RWPE1 (cell line): ENCODE measurements around the gene ANO6.

ENCODE experiments used
- CTCF ChIA-PET: fragments of 350-600 bp; sonication (Branson Sonifier 250); formaldehyde crosslinking; extraction: SDS; loops from one replicate; lab custom pipeline; 2021; lab: Yijun Ruan, JAX
- POLR2A ChIA-PET: fragments of 400-600 bp; formaldehyde crosslinking; extraction: SDS; loops from one replicate; lab custom pipeline; 2020; ENCODE audit warnings: antibody characterized with exemption; ENCODE audit not compliant: low non-redundant PET; lab: Yijun Ruan, JAX
- DNase-seq: peaks from one replicate; pipeline ENCODE4 v3.0.0; 2012; ENCODE audit warnings: low spot score
- H3K27ac ChIP-seq: fragments of 450-650 bp; 2 replicates; pipeline ENCODE4 v1.5.1; 2017
- TF ChIP-seq, protein P1 (sequence below): fragments of 450-650 bp; conservative IDR thresholded peaks from 2 replicates; pipeline ENCODE4 v1.5.1; 2017; ENCODE audit warnings: low read depth, mild to moderate bottlenecking

ANO6 gene

DNA sequence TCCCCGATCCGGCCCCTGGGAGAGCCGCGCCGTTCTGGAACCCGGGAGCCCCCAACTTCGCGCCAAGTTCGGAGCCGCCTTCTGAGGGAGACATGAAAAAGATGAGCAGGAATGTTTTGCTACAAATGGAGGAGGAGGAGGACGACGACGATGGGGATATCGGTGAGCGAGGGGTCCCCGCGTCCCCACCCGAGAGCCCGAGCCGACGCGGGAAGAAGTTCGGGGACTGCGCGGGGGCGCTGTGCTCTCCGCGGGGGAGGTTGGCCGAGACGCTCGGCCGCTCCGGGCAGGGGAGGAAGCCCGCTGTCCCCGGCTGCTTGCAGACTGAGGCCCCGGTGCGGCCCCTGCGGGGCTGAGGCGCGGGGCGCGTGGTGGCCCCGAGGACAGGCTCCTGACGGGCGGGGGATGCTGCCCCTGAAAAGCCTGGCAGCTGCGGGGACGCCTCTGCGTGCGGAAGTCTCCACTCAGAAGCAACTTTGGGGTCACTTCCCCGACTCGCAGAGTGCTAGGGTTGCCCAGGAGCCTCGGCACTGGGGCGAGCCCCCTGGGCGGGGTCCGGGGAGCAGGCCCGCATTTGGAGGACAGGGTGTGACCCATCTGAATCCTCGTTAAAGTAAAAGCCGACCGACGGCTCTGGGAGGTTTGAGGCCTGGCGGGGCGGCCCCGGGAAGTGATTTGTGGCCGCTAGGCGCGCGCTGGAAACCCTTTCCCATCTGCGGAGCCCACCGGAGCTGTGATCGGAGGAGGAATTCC is 511 bp downstream of the ANO6 start:
- TF ChIP-seq, protein P1, sequence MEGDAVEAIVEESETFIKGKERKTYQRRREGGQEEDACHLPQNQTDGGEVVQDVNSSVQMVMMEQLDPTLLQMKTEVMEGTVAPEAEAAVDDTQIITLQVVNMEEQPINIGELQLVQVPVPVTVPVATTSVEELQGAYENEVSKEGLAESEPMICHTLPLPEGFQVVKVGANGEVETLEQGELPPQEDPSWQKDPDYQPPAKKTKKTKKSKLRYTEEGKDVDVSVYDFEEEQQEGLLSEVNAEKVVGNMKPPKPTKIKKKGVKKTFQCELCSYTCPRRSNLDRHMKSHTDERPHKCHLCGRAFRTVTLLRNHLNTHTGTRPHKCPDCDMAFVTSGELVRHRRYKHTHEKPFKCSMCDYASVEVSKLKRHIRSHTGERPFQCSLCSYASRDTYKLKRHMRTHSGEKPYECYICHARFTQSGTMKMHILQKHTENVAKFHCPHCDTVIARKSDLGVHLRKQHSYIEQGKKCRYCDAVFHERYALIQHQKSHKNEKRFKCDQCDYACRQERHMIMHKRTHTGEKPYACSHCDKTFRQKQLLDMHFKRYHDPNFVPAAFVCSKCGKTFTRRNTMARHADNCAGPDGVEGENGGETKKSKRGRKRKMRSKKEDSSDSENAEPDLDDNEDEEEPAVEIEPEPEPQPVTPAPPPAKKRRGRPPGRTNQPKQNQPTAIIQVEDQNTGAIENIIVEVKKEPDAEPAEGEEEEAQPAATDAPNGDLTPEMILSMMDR, result peak; percentile 22
- DNase-seq, result peak; percentile 41
- ChIA-PET POLR2A (no interaction called here), CTCF (interaction anchor here (0.6 kb wide), 2 partner anchors 19 to 37 kb away, joined by 3 to 6 read pairs; no protein-coding TSS in a partner anchor)
- peak overlapping the region; percentile 100 for H3K27ac ChIP-seq

DNA sequence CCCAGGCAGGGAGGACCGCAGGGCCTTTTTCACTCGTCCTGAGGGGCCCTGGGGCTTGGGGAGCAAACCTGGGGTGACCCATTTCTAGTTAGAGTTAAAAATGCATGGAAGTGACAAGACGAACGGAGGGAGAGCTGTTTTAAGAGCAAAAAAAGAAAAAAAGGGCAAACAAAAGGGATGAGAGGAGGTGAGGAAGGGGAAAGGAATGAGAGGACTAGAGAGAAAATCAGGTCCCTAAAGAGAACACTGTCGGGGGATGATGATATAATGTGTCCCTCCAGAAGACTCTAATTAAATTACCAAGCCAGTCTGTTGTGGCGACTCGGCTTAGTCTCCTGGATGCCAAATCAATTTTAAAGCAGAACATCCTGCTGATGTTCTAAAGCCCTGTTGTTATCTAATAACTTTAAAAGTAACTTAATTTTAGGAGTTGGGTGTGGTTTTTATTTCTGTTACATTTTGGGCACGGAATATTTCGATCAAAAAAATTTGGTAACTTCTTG is 1.1 kb downstream of the ANO6 start:
- DNase-seq, result no peak
- POLR2A ChIA-PET, result no interaction called here
- TF ChIP-seq, protein P1, result no peak
- peak overlapping the region; percentile 100 for H3K27ac ChIP-seq
- CTCF ChIA-PET, result interaction anchor here (0.6 kb wide), 2 partner anchors 18 to 36 kb away, joined by 3 to 6 read pairs; no protein-coding TSS in a partner anchor

DNA sequence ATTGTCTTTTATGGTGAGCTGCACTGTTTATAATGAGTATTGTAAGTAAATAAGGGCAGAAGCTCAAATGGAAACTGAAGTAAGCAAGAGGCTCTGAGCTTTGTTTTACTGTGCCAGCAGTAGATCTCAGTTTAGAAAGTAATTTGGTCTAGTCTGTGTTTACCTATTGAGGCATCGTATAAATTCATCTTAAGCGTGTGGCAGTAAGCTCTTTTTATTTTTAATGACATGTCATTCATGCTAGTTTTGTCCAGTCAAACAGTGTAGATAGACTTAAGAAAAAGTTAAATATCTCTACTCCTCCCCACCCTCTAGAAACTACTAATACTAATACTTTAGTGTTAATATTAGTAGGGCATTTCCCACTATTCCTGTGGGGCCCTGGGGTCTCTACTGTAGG is 2.0 kb downstream of the ANO6 start:
- TF ChIP-seq, protein P1, result no peak
- DNase-seq, result no peak
- CTCF ChIA-PET, result interaction anchor here (0.7 to 0.9 kb wide), 2 partner anchors 12 to 33 kb away, joined by 3 to 4 read pairs; no protein-coding TSS in a partner anchor
- H3K27ac ChIP-seq, result no peak overlapping the region
- POLR2A ChIA-PET, result no interaction called here

DNA sequence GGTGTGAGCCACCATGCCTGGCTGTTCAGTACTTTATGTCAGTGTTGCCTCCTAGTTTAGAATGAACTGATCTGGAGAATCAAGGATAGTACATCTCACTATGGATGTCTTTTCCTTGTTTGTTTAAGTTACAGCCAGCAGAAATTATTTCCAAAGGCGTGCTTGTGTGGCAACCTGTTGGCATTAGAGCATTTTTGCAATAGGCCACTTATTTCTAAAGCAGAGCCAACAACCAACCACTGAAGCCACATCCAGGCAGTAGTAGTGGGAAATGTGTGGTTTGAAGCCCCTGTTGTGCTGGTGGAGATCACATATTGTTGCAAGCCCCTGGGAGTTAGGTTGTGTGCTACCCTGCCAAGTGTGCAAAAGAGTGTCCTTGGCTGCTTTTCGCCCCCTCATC is 3.7 kb downstream of the ANO6 start:
- peak overlapping the region; percentile 58 for H3K27ac ChIP-seq
- DNase-seq, result no peak
- ChIA-PET CTCF (interaction anchor here (0.7 to 1.0 kb wide), 3 partner anchors 54 to 884 kb away, joined by 3 to 5 read pairs (median 3); no protein-coding TSS in a partner anchor), POLR2A (interaction anchor here (0.6 kb wide), 1 partner anchor 47 kb away, joined by 4 read pairs; no protein-coding TSS in a partner anchor)
- TF ChIP-seq, protein P1, result no peak

DNA sequence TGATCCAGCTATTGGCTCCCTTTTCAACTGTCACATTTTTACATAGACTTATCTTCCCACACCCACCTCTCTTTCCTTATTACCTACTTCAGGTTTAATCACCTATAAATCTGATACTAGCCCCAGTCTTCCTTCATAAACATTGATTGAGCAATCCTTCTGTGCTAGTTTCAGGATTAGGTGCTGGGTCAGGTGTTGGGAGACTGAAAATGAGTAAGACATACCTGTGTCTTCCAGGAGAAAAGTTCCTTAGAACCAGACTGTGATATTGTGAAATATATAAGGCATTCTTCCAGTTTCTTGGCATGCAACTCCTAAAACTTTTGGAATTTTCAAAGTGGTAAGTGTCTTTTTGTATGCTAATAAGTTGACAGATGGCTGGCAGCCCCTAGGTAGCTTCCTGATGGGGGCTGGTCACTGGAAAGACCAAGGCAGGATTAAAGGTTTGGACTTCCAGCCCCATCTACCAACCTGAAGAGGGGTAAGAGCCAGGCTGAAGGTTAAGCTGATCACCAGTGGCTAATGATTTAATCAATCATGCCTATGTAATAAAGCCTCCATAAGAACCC is 4.6 kb downstream of the ANO6 start:
- ChIA-PET POLR2A (no interaction called here), CTCF (interaction anchor here (1.0 kb wide), 1 partner anchor 53 kb away, joined by 3 read pairs; no protein-coding TSS in a partner anchor)
- H3K27ac ChIP-seq, result peak overlapping the region; percentile 68

DNA sequence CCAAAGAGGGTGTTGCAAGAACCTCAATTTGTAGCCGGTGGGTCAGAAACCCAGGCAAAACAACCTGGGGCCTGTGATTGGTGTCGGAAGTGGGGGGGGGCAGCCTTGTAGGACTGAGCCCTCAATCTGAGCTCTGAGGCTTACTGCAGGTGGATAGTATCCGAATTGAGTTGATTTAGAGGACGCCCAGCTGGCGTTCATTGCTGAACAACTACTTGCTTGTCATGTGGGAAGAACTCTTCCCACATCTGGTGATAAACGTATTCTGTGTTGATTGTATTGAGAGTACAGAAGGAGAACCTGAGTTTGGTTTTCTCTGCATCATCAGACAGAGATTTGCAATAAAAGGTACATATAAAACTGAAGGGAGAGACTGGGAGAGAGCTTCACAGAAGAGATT is 5.1 kb downstream of the ANO6 start:
- TF ChIP-seq, protein P1, result no peak
- ChIA-PET CTCF (no interaction called here), POLR2A (no interaction called here)
- DNase-seq, result no peak
- peak overlapping the region; percentile 68 for H3K27ac ChIP-seq

More for the DNA sequence above, 4.6 kb downstream of the ANO6 start:
- TF ChIP-seq, protein P1, result no peak
- DNase-seq, result peak; percentile 72
